HG03342 (cell line): Measurements from ENCODE around the gene SCN2A.

Source experiments
- ATAC-seq: cut with Tn5 transposase; IDR thresholded peaks from one replicate; pipeline ENCODE4 v1.9.1; 2021; ENCODE audit warnings: mild to moderate bottlenecking, moderate library complexity; ENCODE audit not compliant: unreplicated experiment

The SCN2A gene

GRCh38 chr2:165410276-165410675 is 171.1 kb downstream of the SCN2A start:
- ATAC-seq = no peak

GRCh38 chr2:165414187-165414586 is 175.0 kb downstream of the SCN2A start:
- no peak for ATAC-seq

- ATAC-seq = no peak
Observed at GRCh38 chr2:165417009-165417408, 177.8 kb downstream of the SCN2A start.

- ATAC-seq = no peak
Observed at GRCh38 chr2:165420231-165420630, 181.0 kb downstream of the SCN2A start.

GRCh38 chr2:165423081-165423480 is 183.9 kb downstream of the SCN2A start:
- ATAC-seq = no peak

GRCh38 chr2:165425556-165425955 is 186.3 kb downstream of the SCN2A start:
- no peak for ATAC-seq

GRCh38 chr2:165427686-165428085 is 188.5 kb downstream of the SCN2A start:
- no peak for ATAC-seq

GRCh38 chr2:165428926-165429325 is 189.7 kb downstream of the SCN2A start:
- no peak for ATAC-seq

GRCh38 chr2:165431014-165431413 is 191.8 kb downstream of the SCN2A start:
- ATAC-seq = no peak

- ATAC-seq = no peak
Observed at GRCh38 chr2:165432234-165432966, 193.2 kb downstream of the SCN2A start.

- no peak for ATAC-seq
Observed at GRCh38 chr2:165434865-165435496, 195.8 kb downstream of the SCN2A start.

- no peak for ATAC-seq
Observed at GRCh38 chr2:165435611-165436010, 196.4 kb downstream of the SCN2A start.

GRCh38 chr2:165436559-165436958 is 197.3 kb downstream of the SCN2A start:
- ATAC-seq = no peak

- ATAC-seq = no peak
Observed at GRCh38 chr2:165440367-165440766, 201.2 kb downstream of the SCN2A start.
